GM19025 (cell line): Measurements from ENCODE around the gene OSBPL2.

Experiments used
- ATAC-seq: cut with Tn5 transposase; IDR thresholded peaks from one replicate; pipeline ENCODE4 v1.9.1; 2021; ENCODE audit warnings: mild to moderate bottlenecking, low read depth, moderate library complexity; ENCODE audit not compliant: unreplicated experiment

OSBPL2 gene

DNA sequence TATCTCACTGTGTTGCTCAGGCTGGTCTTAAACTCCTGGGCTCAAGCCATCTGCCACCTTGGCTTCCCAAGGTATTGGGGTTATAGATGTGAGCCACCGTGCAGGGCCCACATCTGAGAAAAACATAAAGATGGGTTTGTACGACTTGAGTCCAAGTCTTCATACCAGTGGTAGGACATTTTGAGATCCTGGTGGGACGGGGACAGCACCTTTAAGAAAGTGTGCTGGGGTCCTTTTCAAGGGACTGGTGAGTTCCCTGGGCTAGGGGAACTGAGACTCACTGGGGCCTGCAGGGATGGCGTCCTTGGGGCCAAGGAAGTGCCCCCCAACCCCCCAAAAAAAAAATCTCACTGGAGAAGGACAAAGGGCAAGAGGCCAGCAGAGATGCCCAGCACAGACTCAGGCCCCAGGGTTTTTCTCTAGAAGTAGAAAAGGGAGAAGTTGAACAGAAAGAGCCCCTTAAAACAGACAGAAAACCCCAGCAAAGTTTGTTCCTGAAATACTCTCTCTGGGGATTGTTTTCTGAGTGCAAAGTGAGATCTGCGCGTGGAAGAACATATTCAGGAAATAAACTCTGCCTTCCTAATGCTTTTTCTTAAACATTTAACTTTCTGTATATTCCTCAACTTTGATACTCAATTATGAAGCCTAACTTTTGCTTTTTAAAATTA is 10.7 kb downstream of the OSBPL2 start:
- ATAC-seq: no peak

DNA sequence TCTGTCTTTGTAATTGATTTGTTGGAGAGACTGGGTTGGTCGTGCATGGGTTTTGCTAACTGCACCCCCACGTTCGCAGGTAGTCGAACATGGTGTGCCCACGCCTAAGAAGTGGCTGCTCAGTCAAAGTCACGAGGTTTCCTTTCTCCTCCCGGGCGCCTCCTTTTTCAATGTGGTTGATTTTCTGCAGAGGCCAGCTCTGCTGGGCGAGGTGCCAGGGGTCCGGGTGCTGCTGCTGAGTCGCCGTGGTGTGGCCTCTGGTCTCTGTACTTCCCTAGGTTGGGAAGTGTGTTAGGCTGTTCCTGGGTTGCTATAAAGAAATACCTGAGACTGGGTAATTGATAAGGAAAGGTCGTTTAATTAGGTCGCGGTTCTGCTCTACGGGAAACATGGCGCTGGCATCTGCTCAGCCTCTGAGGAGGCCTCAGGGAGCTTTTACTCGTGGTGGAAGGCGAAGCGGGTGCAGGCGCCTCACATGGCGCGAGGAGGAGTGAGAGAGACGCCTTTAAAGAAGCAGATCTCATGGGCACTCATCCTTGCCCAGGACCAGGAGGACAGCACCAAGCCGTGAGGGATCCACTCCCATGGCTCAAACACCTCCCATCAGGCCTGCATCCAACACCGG is 14.1 kb downstream of the OSBPL2 start:
- no peak for ATAC-seq

DNA sequence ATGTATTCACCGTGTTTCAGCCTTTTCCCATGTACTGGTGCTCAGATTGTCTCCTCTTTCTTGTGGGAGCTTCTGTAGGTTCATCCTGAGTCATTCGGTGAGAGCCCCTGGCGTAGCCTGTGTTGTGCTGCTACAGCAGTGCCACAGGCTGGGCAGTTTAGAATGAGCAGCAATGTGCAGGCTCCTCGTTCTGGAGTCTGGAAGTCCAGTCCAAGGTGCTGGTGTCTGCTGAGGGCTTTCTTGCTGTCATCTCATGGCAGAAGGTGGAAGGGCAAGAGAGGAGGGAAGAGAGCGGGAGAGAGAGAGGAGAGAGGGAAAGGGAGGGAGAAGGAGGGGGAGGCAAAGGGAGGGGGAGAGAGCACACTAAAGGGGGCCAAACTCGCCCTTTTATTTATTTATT is 15.1 kb downstream of the OSBPL2 start:
- ATAC-seq: no peak

DNA sequence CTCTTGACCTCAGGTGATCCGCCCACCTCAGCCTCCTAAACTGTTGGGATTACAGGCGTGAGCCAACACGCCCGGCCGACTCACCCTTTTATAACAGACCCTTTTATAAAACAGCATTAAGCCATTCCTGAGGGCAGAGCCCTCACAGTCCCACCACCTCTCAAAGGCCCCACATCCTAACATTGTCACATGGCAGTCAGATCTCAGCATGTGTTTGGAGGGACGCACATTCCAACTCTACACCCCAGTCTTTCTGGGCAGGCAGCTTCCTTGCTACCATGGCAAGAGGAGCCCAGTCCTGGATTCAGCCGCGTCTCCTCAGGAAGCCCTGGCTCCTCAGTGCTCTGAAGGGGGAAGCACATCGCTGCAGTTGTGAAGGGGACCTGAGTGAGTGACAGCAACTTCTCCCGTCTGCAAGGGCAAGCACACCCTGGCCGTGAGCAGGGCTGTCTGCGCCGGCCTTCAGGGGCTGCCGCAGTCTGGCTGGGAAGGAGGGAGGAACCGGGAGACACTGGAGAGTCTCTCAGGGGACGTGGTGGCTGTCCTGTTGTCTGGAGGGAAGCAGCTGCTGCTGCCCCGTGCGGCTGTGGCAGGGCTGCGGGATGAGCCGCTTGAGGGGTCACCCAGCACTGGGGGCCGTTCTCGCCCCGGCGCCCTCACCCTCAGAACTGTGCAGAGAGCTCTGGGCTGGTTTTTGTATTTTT is 15.9 kb downstream of the OSBPL2 start:
- no peak for ATAC-seq

DNA sequence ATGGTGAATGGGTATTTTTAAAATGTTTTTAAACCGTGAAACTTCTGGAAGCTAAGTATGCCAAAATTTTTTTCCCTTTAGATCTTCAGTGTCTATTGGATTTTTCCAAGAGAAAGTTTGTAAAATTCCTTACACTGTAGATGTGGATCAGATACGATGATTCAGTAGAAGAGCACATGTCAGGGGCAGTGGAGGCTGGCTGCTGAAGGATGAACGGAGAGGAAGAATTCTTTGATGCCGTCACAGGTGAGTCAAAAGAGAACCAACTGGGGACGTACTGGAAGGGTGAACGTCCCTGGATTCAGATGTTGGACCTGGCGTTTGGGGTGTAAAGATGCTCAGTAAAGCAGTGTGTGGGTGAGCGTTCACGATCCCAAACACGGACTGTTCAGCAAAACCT is 17.7 kb downstream of the OSBPL2 start:
- ATAC-seq: no peak

DNA sequence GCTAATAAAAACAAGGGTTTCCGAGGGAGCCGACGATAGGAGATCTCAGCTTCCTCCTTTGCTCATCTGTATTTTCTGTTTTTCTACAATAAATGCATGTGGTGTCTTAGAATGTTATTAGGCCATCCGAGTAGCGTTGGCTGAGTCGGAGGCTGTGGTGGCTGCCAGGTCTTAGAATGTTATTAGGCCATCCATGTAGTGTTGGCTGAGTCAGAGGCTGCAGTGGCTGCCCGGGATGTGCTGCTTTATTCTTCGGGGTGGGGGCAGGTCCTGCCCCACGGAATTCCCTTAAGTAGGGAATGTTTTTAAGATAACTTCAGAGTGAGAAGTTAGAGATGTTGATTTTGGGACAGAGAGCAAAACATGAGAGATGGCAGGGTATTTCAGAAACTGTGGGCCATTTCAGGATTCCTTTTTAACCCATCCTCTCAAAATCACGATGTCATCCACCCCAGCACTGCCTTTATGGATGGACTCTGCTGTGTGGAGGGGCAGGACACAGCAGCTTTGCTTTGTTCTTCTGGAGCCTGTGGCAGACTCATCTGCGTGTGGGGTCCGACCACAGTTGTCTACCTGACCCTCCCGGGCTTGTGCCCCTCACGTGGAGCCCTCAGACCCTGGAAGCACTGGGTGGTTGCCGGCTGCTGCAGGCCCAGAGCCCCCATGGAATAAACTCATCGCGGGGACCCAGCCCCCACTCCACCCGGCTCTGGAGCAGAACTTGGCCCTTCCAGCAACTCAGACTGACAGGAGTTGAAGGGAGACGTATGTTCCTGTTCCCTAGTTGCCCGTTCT is 20.4 kb downstream of the OSBPL2 start:
- no peak for ATAC-seq

DNA sequence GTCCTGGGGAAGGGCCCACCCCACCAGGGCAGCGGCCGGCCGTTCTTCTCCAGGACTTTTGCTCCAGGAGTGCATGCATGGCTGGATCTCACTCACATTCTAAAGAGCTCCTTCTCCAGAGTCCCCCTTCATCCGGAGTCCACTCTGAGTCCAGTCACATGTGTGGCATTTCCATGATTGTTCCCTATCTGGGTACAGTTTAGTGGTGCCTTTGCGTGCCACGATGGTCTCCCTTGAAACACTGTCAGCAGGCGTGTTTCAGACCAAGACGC is 20.9 kb downstream of the OSBPL2 start:
- ATAC-seq: no peak

DNA sequence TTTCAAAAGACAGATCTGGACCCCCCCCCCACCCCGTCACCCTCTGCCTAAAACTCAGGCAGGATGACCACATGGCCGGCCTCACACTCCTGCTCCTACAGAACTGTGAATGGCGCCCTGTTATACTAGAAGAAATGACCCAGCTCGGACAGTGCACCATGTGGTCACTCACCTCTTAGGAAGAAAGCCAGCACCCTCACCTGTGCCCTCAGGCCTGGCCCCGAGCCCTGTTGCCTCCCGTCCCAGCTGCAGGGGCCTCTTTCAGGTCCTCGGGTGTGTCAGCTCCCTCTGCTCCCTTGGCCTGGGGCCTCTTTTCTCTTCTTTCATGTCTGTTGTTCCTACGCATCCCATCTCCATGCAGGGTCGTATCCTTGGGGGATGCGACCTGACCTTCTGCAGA is 23.7 kb downstream of the OSBPL2 start:
- no peak for ATAC-seq

DNA sequence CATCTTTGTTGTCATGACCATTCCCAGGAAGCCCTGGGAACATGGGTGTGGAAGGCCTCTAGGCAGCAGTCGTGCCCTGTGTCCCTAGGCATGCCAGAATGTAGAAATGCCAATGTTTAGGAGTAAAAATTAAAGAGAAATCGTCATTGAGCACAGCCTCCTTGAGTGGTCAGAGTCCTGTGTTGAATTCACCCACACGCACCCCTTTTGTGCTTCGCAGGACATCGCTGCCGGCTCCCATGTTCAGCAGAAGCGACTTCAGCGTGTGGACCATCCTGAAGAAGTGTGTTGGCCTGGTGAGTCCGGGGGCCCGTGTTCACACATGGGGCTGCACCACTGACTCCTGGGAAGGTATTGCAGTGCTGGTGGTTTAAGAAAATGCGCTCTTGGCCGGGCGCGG is 25.1 kb downstream of the OSBPL2 start:
- no peak for ATAC-seq

DNA sequence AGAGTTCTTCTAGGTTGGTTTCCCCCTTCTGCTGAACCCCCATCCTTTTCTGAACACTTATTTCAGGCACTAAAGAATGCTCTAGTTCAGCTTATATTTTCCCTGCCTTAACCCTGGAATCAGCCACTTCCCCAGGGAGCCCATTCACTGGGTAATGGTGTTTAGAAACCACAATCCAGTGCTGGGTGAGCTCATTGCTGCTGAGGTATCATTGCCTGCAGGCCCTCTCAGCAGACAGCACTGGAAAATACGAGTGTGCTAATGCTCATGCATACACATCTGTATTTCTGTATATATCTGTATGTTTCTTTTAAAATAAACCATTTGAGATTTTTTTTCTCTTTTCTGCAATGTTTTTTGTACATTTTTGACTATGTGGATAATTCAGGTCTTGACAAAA is 27.0 kb downstream of the OSBPL2 start:
- ATAC-seq: no peak

DNA sequence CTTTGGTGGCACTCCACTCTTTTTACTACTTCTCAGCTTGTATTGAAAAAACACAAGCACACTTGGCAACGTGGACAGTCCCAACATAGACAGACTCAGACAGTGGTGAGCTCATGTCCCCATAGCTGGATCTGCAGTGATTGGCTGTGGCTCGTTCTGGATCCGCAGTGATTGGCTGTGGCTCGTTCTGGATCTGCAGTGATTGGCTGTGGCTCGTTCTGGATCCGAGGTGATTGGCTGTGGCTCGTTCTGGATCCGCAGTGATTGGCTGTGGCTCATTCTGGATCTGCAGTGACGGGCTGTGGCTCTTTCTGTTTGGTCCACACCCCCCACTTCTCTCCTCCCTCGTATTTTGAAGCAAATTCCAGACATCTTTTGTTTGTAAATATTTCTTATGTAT is 28.0 kb downstream of the OSBPL2 start:
- no peak for ATAC-seq

DNA sequence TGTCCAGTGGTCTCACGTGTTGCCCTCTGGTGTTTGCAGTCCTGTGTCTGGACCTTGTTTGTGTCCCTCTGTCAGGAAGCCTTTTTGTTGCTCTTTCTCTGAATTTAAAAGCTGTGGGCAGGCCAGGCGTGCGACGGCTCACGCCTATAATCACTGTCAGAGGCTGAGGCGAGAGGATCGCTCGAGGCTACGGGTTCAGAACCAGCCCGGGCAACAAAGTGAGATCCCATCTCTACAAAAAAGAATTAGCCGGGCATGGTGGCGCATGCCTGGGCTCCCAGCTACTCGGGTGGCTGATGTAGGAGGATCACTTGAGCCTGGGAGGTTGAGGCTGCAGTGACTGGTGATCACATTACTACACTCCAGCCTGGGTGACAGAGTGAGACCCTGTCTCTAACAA is 28.5 kb downstream of the OSBPL2 start:
- no peak for ATAC-seq

DNA sequence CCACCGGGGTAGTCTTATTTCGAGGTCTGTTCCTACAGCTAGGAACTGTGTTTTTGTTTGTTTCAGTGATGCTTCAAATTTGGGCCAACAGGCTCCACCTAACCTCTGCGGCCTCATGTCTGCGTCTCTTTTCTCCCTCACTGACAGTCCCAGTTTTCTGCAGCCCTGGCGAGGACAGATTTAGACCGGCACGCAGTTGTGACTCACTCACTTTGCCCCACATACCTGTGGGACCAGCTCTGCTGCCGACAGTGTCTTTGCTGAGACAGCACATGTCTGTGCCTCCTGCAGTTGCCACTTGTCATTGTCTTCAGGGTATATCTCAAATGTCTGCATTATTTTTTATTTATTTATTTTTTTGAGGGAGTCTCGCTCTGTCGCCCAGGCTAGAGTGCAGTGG is 29.2 kb downstream of the OSBPL2 start:
- no peak for ATAC-seq

DNA sequence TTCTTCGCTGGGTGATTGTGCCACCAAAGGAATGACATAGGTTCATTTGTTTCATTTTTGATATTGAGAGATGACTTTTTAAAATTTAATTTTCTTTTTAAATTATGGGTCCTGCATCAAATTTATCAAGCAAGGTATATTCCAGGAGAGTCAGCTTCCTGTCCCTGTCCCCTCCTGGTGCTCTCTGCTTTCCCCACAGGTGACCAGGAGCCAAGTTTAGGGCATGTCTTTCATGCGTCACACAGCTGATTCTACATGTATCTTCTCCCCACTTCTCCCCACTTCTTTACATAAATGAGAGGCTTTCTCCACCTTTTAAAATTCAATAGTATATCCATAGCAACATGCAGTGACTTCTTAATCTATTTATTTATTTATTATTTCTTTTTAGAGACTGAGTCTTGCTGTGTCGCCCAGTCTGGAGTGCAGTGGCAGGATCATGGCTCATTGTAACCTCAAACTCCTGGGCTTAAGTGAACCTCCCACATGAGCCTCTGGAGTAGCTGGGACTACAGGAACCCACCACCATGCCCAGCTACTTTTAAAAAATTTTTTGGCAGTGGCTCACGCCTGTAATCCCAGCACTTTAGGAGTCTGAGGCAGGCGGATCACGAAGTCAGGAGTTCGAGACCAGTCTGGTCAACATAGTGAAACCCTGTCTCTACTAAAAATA is 30.0 kb downstream of the OSBPL2 start:
- no peak for ATAC-seq

DNA sequence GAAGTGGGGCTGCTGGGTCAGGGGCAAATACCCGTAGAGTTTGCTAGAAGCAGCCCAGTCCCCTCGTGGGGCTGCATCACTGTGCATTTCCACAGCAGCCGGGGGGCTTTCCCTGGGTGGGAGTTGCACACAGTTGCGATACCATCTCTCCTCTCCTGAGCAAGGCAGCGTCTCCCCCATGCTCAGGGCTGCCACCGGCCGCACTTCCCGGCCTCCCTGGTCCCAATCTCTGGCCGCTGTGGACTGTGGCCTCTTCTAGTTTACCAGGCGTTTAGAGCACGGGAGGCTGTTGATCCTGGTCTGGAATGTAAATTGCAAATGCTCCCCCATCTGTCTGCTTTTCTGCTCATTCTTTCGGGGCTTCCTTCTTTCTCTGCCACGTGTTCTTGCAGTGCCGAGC is 31.1 kb downstream of the OSBPL2 start:
- ATAC-seq: no peak

DNA sequence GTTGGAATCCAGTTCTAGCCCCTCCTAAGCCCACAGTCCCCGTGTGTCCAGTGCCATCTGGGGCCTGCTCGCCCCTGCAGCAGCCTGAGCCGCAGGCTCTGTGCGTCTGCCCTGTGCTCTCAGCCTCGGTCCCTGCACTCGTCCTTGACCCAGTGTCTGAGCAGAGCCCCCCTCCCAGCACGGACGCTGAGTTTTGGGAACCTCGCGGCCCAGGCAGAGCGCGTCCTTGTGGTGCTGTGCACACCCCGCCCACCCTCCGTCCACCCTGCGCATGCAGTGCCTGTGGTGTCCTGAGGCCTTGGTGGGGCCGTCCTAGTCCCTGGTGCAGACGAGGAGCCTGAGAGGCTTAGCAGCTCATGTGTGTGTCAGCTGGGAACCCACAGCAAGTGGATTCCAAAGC is 31.6 kb downstream of the OSBPL2 start:
- ATAC-seq: no peak

DNA sequence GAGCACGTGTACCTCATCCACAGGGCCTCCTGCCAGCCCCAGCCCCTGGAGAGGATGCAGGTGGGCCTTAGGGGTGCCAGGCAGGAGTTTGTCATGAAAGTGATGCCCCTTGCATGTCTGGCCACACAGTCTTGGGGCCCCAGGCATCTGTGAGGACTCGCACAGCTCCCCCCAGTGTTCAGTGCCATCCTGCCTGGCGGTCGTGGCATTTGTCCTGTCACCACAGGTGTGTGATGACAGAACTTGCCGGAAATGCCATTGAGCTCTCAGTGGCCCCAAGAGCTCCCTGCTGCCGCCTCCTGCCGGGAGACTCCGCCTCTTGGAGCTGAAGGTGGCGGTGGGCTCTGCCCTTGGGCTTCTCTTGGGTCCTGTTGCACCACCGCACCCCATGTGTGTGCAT is 33.9 kb downstream of the OSBPL2 start:
- ATAC-seq: no peak

DNA sequence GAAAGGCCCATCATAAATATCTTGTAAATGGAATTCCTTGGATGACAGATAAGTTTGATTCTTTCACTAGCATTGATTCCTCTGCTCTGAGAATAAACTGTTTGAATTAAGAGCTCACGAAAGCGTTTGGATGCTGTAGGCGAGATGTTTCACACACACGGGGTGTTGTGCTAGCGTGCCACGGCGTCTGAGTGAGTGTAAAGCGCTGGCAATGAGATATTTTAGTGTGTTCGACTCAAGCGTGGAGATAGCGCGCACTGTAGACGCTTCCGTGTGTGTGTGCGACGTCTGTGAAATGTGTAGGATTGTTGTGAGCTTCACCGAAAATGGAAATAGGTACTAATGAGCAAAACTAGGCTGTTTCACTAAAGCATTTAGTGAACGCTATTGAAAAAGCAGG is 35.1 kb downstream of the OSBPL2 start:
- ATAC-seq: no peak

DNA sequence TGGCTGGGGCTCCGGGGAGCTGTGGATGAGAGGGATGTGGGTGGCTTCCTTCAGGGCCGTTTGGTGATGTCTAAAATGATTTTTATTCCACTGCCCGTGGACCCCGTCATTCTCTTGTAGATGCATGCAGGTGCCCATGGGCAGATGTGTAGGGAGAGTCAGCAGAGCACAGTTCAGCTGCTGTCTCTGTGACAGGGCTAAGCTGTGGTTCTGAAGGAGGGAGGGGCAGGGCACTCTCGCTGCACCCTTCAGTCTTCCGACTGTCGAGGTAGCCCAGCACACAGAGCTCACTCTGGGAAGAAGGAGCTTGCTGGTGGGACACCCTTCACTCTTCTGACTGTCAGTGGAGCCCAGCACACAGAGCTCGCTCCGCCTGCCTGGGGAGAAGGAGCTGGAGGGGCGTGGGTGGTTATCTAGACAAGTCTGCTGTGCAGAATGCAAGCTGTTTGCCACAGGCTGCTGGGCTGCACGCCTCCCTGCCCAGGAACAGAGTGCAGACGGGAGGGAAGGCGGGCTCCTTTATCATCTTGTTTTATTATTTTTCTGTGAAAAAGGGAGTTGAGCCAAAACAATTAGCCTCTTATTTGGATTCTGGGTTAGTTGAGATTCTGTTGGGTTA is 36.1 kb downstream of the OSBPL2 start:
- ATAC-seq: no peak

DNA sequence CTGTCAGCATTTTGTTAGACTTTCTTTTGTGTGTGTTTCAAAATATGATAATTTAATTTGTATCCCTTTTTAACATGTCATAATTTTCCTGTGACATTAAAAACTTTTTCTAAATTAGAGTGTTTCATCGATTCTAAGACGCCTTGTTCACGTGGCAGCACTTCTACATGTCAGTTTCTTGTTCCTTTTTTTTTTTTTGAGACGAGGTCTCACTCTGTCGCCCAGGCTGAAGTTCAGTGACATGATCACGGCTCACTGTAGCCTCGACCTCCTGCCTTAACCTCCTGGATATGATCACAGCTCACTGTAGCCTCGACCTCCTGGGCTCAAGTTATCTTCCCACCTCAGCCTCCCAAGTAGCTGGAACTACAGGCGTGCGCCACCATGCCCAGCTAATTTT is 36.9 kb downstream of the OSBPL2 start:
- ATAC-seq: no peak

DNA sequence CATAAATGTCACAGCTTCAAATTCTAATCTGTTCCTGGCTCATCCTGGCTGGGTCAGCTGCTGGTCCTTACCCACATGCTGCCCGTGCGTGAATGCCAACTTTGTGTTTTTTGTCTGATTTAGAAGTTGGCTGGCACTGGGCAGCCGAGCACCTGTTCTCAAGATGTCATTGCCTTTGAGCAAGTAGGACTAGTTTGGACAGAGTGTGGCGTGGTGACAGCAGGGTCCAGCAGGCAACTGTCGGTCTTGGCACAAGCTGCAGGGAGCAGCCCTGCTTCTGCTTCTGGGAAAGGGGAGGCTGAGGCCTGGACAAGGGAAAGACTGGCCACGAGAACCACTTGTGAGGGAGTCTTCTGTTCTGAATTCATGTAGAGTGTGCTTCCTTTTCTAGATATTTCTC is 38.1 kb downstream of the OSBPL2 start:
- no peak for ATAC-seq
